GM10266 (cell line): ENCODE measurements around the gene DYNC1LI2.

Experiments
- DNase-seq: peaks from one replicate; pipeline ENCODE4 v3.0.0; 2012; ENCODE audit errors: extremely low spot score
- CTCF ChIP-seq: IDR thresholded peaks from 2 replicates; pipeline ENCODE4 v1.5.1; 2012; ENCODE audit warnings: mild to moderate bottlenecking, low read depth; ENCODE audit not compliant: control insufficient read depth, insufficient read depth; ENCODE audit errors: missing control alignments

Gene DYNC1LI2

GRCh38 chr16:66751053-66751302 lies 431 bp downstream of the DYNC1LI2 start:
- DNase-seq: peak; percentile 40
- TF ChIP-seq CTCF: no peak

- peak; percentile 31 for DNase-seq
- TF ChIP-seq CTCF: no peak
These were observed 943 bp downstream of the DYNC1LI2 start for GRCh38 chr16:66750279-66751052.

DNA sequence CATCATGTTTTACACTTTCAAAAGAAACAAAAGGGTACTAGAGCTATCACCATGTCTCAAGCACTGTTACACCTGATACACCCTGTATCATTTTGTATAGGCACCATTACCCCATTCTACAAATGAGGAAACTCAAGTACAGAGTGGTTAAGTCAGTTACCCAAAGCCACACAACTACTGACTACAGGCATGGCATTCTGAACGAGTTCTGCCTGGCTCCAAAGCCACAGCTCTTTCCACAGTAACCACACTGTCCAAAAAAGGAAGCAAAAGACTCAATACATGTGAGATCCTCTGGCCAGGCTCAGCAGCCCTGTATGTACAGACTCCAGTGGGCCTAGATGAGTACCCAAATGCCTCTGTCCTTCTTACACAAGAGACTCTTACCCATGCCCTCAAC lies 4.7 kb downstream of the DYNC1LI2 start:
- TF ChIP-seq CTCF: no peak
- DNase-seq: no peak

- DNase-seq: no peak
- no peak for TF ChIP-seq CTCF
These were observed 5.4 kb downstream of the DYNC1LI2 start for GRCh38 chr16:66746048-66746447.

- no peak for TF ChIP-seq CTCF
- DNase-seq: no peak
These were observed 9.2 kb downstream of the DYNC1LI2 start for GRCh38 chr16:66741950-66742808.

DNA sequence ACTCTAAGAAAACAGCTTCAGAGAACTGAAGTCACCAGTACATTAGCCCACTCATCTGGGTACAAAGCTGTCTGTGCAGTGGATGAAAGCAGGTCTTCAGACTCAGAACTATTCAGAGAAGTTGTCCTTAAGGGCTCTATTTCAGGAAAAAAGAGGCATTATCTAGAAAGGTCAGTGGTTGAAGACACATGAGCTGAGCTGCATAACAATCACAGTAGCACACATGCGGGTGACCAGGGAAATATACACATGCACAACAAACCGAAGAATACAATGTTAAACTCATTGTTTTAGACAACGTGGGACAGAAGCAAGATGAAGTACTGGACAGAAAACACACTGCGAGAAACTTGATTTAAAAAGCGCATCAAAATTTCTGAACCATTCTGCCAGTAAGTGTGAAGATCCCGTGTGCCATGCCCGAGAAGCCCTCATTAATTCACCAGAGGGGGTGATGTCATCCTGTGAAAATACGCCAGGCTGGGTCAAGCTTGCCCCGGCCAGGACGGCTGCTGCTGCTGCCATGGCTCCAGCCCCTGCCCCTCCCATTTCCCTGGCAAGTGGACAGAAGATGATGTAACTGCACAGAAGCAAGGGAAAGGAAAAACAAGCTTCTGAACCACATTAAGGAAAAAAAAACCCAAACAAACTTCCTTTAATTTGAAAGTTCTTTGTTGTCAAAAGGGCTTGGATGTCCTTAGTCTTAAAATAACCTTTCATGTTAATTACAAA lies 10.1 kb downstream of the DYNC1LI2 start:
- no peak for TF ChIP-seq CTCF
- DNase-seq: no peak
